Measurements from ENCODE around the gene RNASE7. TPM values are rescaled to one million over a fixed set of nuclear protein-coding genes. Genes with fewer than 3 reads are reported as not detected.

Gene RNASE7
- total and polyA plus RNA-seq, 11 donors = 0.04 TPM; not detected in 10

DNA sequence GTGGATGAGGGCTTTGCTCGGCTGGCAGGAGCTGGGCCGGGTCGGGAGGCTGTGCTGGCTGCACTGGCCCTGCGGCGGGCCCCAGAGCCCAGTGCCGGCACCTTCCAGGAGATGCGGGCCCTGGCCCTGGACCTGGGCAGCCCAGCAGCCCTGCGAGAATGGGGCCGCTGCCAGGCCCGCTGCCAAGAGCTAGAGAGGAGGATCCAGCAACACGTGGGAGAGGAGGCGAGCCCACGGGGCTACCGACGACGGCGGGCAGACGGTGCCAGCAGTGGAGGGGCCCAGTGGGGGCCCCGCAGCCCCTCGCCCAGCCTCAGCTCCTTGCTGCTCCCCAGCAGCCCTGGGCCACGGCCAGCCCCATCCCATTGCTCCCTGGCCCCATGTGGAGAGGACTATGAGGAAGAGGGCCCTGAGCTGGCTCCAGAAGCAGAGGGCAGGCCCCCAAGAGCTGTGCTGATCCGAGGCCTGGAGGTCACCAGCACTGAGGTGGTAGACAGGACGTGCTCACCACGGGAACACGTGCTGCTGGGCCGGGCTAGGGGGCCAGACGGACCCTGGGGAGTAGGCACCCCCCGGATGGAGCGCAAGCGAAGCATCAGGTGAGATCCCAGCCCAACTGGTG lies 39.5 kb downstream of the RNASE7 start:
- DNase-seq = no peak
- Histone ChIP-seq H3K4me1 (peaks cover 0 to 21% (median 3%) of the 10 kb centered on the region in 12 donors), H3K27me3 (no peaks in the 10 kb centered on the region), H3K27ac (no peak overlapping the region), H3K36me3 (peaks cover 0 to 99% (median 94%) of the 10 kb centered on the region in 9 donors), H3K9me3 (no peaks in the 10 kb centered on the region), H3K4me3 (no peak overlapping the region)
- 81 to 90% (median 88%) methylated on average over 7 to 30 of the region's 30 CpGs for WGBS, 4 donors
- no peak for ATAC-seq
- intact Hi-C loops (cut with DNase I) = no loop called here
- TF ChIP-seq POLR2A (IDR thresholded peaks at IDR 0.05) (no peak), CTCF (IDR thresholded peaks at IDR 0.05) (no peak)

- no peak for ATAC-seq
- Histone ChIP-seq H3K27ac (peak overlapping the region in 1 of 12 donors; percentile 82), H3K36me3 (peaks cover 0 to 99% (median 90%) of the 10 kb centered on the region in 9 donors), H3K4me3 (no peak overlapping the region), H3K27me3 (no peaks in the 10 kb centered on the region), H3K4me1 (peaks cover 0 to 36% (median 5%) of the 10 kb centered on the region in 12 donors), H3K9me3 (no peaks in the 10 kb centered on the region)
- DNase-seq = no peak
- TF ChIP-seq POLR2A (IDR thresholded peaks at IDR 0.05) = no peak
- TF ChIP-seq CTCF (IDR thresholded peaks at IDR 0.05) = no peak
- intact Hi-C loops (cut with DNase I) = no loop called here
- WGBS, 4 donors = 89 to 96% (median 91%) methylated on average over 8 to 11 of the region's 11 CpGs
Observed at GRCh38 chr14:21083565-21084325, 41.6 kb downstream of the RNASE7 start.

- intact Hi-C loops (cut with DNase I) = no loop called here
- WGBS, 4 donors = 89 to 94% (median 90%) methylated on average over 2 of the region's 2 CpGs
- peak overlapping the region in 1 of 12 donors; percentile 82 for H3K27ac ChIP-seq
- no peaks in the 10 kb centered on the region for H3K27me3 ChIP-seq
- H3K4me1 ChIP-seq = peaks cover 0 to 36% (median 5%) of the 10 kb centered on the region in 12 donors
- ATAC-seq (no peak), DNase-seq (no peak)
- no peak overlapping the region for H3K4me3 ChIP-seq
- H3K9me3 ChIP-seq = no peaks in the 10 kb centered on the region
- no peak for TF ChIP-seq POLR2A (IDR thresholded peaks at IDR 0.05)
- no peak for TF ChIP-seq CTCF (IDR thresholded peaks at IDR 0.05)
- H3K36me3 ChIP-seq = peaks cover 0 to 99% (median 90%) of the 10 kb centered on the region in 9 donors
Observed at GRCh38 chr14:21084396-21084795, 42.2 kb downstream of the RNASE7 start.

Data from heart left ventricle (tissue), 16 donors.